Panc1 (cell line): ENCODE measurements around the gene KRT25. TPM values are rescaled to one million over a fixed set of nuclear protein-coding genes. Genes with fewer than 3 reads are reported as not detected.

Source experiments
- ATAC-seq: fragments of 200-7000 bp; cut with Tn5 transposase; 2 replicates; pipeline ENCODE4 v1.9.1; 2020; ENCODE audit warnings: mild to moderate bottlenecking, moderate library complexity
- BruUV-seq: library from RNA; stranded (reverse); fragments of 400-500 nt; replicated peaks from 2 replicates; lab custom pipeline; 2021; lab: Mats Ljungman, UMichigan
- CTCF ChIA-PET: fragments of 300-600 bp; sonication (Branson Sonifier 250); formaldehyde crosslinking; loops from one replicate; lab custom pipeline; 2022; ENCODE audit warnings: antibody characterized with exemption; lab: Charles Lee
- POLR2A ChIA-PET: fragments of 300-600 bp; sonication (Branson Sonifier 250); formaldehyde crosslinking; loops from one replicate; lab custom pipeline; 2022; ENCODE audit warnings: antibody characterized with exemption; lab: Charles Lee
- DNase-seq: peaks from one replicate; pipeline ENCODE4 v3.0.0-alpha.2; 2010; ENCODE audit warnings: low read depth, low spot score
- H3K27ac ChIP-seq: 2 replicates; pipeline ENCODE4 v1.5.1; 2011; ENCODE audit warnings: mild to moderate bottlenecking, low read length, inconsistent platforms
- H3K27me3 ChIP-seq: fragments of 200-500 bp; sonication (Bioruptor generic); 2 replicates; pipeline ENCODE4 v1.6.0; 2014; ENCODE audit warnings: low read length, inconsistent platforms; ENCODE audit not compliant: control insufficient read depth, insufficient read depth
- H3K36me3 ChIP-seq: fragments of 200-500 bp; sonication (Bioruptor generic); 2 replicates; pipeline ENCODE4 v1.5.1; 2014; ENCODE audit warnings: inconsistent platforms, mild to moderate bottlenecking, low read length, moderate library complexity; ENCODE audit not compliant: control insufficient read depth, insufficient read depth
- H3K4me1 ChIP-seq: 2 replicates; pipeline ENCODE4 v1.5.1; 2011; ENCODE audit warnings: inconsistent platforms, mild to moderate bottlenecking, low read length, moderate library complexity; ENCODE audit not compliant: control insufficient read depth, insufficient read depth
- H3K4me3 ChIP-seq, 2 experiments: 2 replicates each; pipeline ENCODE4 v1.5.1; 2011 to 2012; ENCODE audit warnings: low read depth in 2 of 2, low read length in 2 of 2, mild to moderate bottlenecking in 2 of 2, inconsistent platforms in 1 of 2, moderate library complexity in 1 of 2
- H3K9me3 ChIP-seq: fragments of 200-500 bp; sonication (Bioruptor generic); 2 replicates; pipeline ENCODE4 v1.5.1; 2014; ENCODE audit warnings: low read depth, mild to moderate bottlenecking, inconsistent platforms, low read length, moderate library complexity; ENCODE audit not compliant: control insufficient read depth, insufficient read depth
- POLR2AphosphoS5 ChIP-seq: IDR thresholded peaks from 2 replicates; pipeline ENCODE4 v1.6.1; 2012; ENCODE audit warnings: mild to moderate bottlenecking, low read depth, low read length, moderate library complexity
- SIN3A ChIP-seq: IDR thresholded peaks from 2 replicates; pipeline ENCODE4 v1.6.1; 2012; ENCODE audit warnings: low read depth, mild to moderate bottlenecking, low read length, moderate library complexity, borderline replicate concordance; ENCODE audit not compliant: insufficient read depth
- TCF7L2 ChIP-seq: IDR thresholded peaks from 2 replicates; pipeline ENCODE4 v1.6.1; 2011; ENCODE audit warnings: mild to moderate bottlenecking, low read depth, low read length, inconsistent platforms
- in situ Hi-C: cut with HindIII; loops from 2 replicates; pipeline ENCODE4 v1.10.0; 2016; ENCODE audit warnings: low sequenced_read_pairs, low pct_unique_long_range_greater_than_20kb
- intact Hi-C: fragments of 100-400 bp; cut with micrococcal nuclease; formaldehyde crosslinking; loops from one replicate; pipeline ENCODE4 v1.10.0; 2022; ENCODE audit not compliant: unreplicated experiment
- total RNA-seq: library from RNA; stranded (reverse); gene quantifications from one replicate; pipeline ENCODE4 v1.2.1, GENCODE V29; 2021; ENCODE audit not compliant: unreplicated experiment
- TF ChIP-seq, protein P1 (sequence below), 2 experiments: IDR thresholded peaks; 2 replicates each; pipeline ENCODE4 v1.6.1; 2011 to 2012; ENCODE audit warnings: low read depth in 2 of 2, control low read depth in 1 of 2, low read length in 1 of 2, mild to moderate bottlenecking in 1 of 2, moderate library complexity in 1 of 2; ENCODE audit not compliant: insufficient read depth in 1 of 2
- TF ChIP-seq, protein P2 (sequence below): fragments of 450-650 bp; IDR thresholded peaks from 2 replicates; pipeline ENCODE4 v1.5.1; 2017; ENCODE audit warnings: mild to moderate bottlenecking

The KRT25 gene
- total RNA-seq, 1 experiment from 2014 or later = not detected

DNA sequence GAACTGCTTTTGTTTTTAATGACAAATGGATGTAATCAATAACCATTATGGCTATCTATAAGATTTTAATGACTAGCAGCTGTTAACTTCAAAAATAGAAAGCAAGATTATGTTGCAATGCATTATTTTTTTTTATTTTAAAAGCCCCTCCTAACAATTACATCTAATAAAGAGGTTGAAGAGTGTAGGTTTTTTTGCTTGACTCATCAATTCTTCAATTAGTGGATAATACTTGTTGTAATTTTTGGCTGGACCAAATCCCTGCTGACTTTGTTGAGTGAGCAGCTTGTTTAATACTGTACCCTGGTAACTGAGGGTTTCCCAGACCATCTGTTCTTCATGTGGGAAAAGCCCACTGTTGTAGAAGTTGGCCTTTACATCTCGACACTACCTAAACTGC lies 24.2 kb downstream of the KRT25 start:
- Histone ChIP-seq H3K9me3 (no peaks in the 10 kb centered on the region), H3K4me3 (no peak overlapping the region), H3K27me3 (peaks cover 11% of the 10 kb centered on the region), H3K36me3 (no peaks in the 10 kb centered on the region), H3K4me1 (no peaks in the 10 kb centered on the region), H3K27ac (no peak overlapping the region)
- CTCF ChIA-PET = no interaction called here
- no TSS peak for BruUV-seq
- ATAC-seq (no peak), DNase-seq (no peak)
- no peak for TF ChIP-seq POLR2AphosphoS5
- TF ChIP-seq TCF7L2 = no peak
- no peak for TF ChIP-seq SIN3A
- TF ChIP-seq, protein P1, sequence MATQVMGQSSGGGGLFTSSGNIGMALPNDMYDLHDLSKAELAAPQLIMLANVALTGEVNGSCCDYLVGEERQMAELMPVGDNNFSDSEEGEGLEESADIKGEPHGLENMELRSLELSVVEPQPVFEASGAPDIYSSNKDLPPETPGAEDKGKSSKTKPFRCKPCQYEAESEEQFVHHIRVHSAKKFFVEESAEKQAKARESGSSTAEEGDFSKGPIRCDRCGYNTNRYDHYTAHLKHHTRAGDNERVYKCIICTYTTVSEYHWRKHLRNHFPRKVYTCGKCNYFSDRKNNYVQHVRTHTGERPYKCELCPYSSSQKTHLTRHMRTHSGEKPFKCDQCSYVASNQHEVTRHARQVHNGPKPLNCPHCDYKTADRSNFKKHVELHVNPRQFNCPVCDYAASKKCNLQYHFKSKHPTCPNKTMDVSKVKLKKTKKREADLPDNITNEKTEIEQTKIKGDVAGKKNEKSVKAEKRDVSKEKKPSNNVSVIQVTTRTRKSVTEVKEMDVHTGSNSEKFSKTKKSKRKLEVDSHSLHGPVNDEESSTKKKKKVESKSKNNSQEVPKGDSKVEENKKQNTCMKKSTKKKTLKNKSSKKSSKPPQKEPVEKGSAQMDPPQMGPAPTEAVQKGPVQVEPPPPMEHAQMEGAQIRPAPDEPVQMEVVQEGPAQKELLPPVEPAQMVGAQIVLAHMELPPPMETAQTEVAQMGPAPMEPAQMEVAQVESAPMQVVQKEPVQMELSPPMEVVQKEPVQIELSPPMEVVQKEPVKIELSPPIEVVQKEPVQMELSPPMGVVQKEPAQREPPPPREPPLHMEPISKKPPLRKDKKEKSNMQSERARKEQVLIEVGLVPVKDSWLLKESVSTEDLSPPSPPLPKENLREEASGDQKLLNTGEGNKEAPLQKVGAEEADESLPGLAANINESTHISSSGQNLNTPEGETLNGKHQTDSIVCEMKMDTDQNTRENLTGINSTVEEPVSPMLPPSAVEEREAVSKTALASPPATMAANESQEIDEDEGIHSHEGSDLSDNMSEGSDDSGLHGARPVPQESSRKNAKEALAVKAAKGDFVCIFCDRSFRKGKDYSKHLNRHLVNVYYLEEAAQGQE (IDR thresholded peaks at IDR 0.05; ENCODE audit: insufficient read depth in 1 of 2, low read depth in 2 of 2, low read length in 1 of 2) = no peak
- TF ChIP-seq, protein P2, sequence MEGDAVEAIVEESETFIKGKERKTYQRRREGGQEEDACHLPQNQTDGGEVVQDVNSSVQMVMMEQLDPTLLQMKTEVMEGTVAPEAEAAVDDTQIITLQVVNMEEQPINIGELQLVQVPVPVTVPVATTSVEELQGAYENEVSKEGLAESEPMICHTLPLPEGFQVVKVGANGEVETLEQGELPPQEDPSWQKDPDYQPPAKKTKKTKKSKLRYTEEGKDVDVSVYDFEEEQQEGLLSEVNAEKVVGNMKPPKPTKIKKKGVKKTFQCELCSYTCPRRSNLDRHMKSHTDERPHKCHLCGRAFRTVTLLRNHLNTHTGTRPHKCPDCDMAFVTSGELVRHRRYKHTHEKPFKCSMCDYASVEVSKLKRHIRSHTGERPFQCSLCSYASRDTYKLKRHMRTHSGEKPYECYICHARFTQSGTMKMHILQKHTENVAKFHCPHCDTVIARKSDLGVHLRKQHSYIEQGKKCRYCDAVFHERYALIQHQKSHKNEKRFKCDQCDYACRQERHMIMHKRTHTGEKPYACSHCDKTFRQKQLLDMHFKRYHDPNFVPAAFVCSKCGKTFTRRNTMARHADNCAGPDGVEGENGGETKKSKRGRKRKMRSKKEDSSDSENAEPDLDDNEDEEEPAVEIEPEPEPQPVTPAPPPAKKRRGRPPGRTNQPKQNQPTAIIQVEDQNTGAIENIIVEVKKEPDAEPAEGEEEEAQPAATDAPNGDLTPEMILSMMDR = no peak
- in situ Hi-C loops = no loop called here
- POLR2A ChIA-PET = no interaction called here
- intact Hi-C loops = no loop called here

DNA sequence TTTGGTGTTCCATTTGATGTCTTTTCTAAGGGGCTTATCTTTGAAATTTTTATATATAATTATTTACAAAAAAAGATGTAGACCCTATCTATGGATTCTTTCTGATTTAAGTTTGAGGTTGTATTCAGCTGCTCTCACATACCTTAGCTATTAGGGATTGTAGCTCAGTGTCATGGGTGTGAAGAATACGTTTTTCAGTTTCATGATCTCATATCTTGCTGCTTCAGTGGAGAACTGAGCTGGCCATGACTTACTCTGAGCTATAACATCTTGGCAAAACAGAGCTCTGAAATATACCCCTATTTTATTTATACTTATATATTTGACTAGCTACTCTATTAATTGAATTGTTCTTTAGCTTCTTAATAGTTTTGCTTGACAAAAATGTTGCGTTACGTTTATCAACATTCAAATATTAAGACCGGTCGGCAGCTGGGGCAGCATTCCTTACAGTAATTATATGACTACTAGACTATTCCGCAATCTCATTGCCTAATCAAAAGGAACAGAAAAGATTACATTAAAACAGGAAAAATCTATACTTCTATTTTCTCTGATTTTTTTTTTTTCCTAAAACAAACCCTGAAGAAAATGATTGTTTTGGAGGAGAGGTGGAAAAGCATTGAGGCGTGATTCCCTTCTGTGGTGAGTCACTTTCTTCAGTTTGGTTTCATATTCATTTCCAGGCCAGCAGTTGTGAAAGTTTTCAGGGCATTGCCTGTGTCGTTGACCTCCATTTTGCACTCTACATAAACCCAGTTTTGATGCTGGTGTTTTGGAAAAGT lies 27.5 kb downstream of the KRT25 start:
- no peaks in the 10 kb centered on the region for H3K36me3 ChIP-seq
- intact Hi-C loops (no loop called here), in situ Hi-C loops (no loop called here)
- no peak overlapping the region for H3K27ac ChIP-seq
- TF ChIP-seq, protein P2 = no peak
- TF ChIP-seq TCF7L2 (no peak), SIN3A (no peak), POLR2AphosphoS5 (no peak)
- TF ChIP-seq, protein P1 (IDR thresholded peaks at IDR 0.05; ENCODE audit: insufficient read depth in 1 of 2, low read depth in 2 of 2, low read length in 1 of 2) = no peak
- no TSS peak for BruUV-seq
- ATAC-seq (no peak), DNase-seq (no peak)
- H3K4me3 ChIP-seq = no peak overlapping the region
- ChIA-PET CTCF (interaction anchor here (0.8 kb wide), 1 partner anchor 112 kb away, joined by 3 read pairs; no protein-coding TSS in a partner anchor), POLR2A (interaction anchor here (0.6 kb wide), 2 partner anchors 63 to 180 kb away, joined by 3 to 8 read pairs; no protein-coding TSS in a partner anchor)
- H3K27me3 ChIP-seq = peaks cover 5% of the 10 kb centered on the region; the same call in 1 of the 2 replicates
- no peaks in the 10 kb centered on the region for H3K9me3 ChIP-seq
- no peaks in the 10 kb centered on the region for H3K4me1 ChIP-seq
